IMR-90 (cell line): ENCODE data around the gene RBBP8NL. TPM values are rescaled to one million over a fixed set of nuclear protein-coding genes. Genes with fewer than 3 reads are reported as not detected.

Source experiments
- ATAC-seq: fragments of 200-7000 bp; cut with Tn5 transposase; 2 replicates; pipeline ENCODE4 v1.9.1; 2020; ENCODE audit warnings: low read depth, mild to moderate bottlenecking, moderate library complexity
- BruUV-seq: library from RNA; stranded (reverse); fragments of 400-500 nt; replicated peaks from 2 replicates; lab custom pipeline; 2021; lab: Mats Ljungman, UMichigan
- CTCF ChIA-PET: fragments of 300-600 bp; formaldehyde crosslinking; extraction: SDS; loops from one replicate; lab custom pipeline; 2021; ENCODE audit warnings: antibody characterized with exemption; lab: Yijun Ruan, JAX
- POLR2A ChIA-PET: fragments of 300-600 bp; sonication (Branson Sonifier 250); formaldehyde crosslinking; loops from one replicate; lab custom pipeline; 2022; ENCODE audit warnings: antibody characterized with exemption; ENCODE audit not compliant: unreplicated experiment; lab: Charles Lee
- DNase-seq: peaks from one replicate; pipeline ENCODE4 v3.0.0; 2013
- H2AFZ ChIP-seq: replicated peaks from 2 replicates; pipeline ENCODE3; 2013; ENCODE audit warnings: low read length, mild to moderate bottlenecking; ENCODE audit not compliant: poor library complexity
- H2AK5ac ChIP-seq: 2 replicates; pipeline ENCODE4 v1.6.1; 2013; ENCODE audit warnings: low read depth, low read length, inconsistent platforms
- H2AK9ac ChIP-seq: replicated peaks from 2 replicates; pipeline ENCODE3; 2013; ENCODE audit warnings: mild to moderate bottlenecking, low read depth, low read length, moderate library complexity; ENCODE audit not compliant: poor library complexity
- H2BK120ac ChIP-seq: 2 replicates; pipeline ENCODE4 v1.6.1; 2013; ENCODE audit warnings: low read depth, low read length, inconsistent platforms
- H2BK15ac ChIP-seq: 3 replicates; pipeline ENCODE4 v1.6.1; 2013; ENCODE audit warnings: low read depth, low read length, inconsistent platforms
- H2BK20ac ChIP-seq: 2 replicates; pipeline ENCODE4 v1.6.1; 2013; ENCODE audit warnings: low read depth, mild to moderate bottlenecking, inconsistent platforms, low read length, moderate library complexity
- H2BK5ac ChIP-seq: 2 replicates; pipeline ENCODE4 v1.6.1; 2013; ENCODE audit warnings: mild to moderate bottlenecking, low read depth, low read length, inconsistent platforms; ENCODE audit not compliant: poor library complexity, severe bottlenecking
- H3K14ac ChIP-seq: replicated peaks from 2 replicates; pipeline ENCODE4 v1.6.1; 2013; ENCODE audit warnings: low read depth, low read length, inconsistent platforms
- H3K18ac ChIP-seq: 2 replicates; pipeline ENCODE4 v1.6.1; 2013; ENCODE audit warnings: low read depth, low read length, control low read depth
- H3K23ac ChIP-seq: 2 replicates; pipeline ENCODE4 v1.6.1; 2013; ENCODE audit warnings: low read depth, low read length, inconsistent platforms
- H3K27ac ChIP-seq: 2 replicates; pipeline ENCODE4 v1.5.1; 2013; ENCODE audit warnings: mild to moderate bottlenecking, control low read depth, low read length; ENCODE audit not compliant: insufficient read depth
- H3K27me3 ChIP-seq: 2 replicates; pipeline ENCODE4 v1.6.1; 2013; ENCODE audit warnings: low read length; ENCODE audit not compliant: control insufficient read depth, insufficient read depth
- H3K36me3 ChIP-seq: 2 replicates; pipeline ENCODE4 v1.6.1; 2013; ENCODE audit warnings: low read length, mixed read lengths; ENCODE audit not compliant: control insufficient read depth, insufficient read depth
- H3K4ac ChIP-seq: 2 replicates; pipeline ENCODE4 v1.6.1; 2013; ENCODE audit warnings: low read depth, low read length, inconsistent platforms
- H3K4me1 ChIP-seq: 2 replicates; pipeline ENCODE4 v1.6.1; 2013; ENCODE audit warnings: low read length, mixed read lengths; ENCODE audit not compliant: control insufficient read depth, insufficient read depth
- H3K4me2 ChIP-seq: 2 replicates; pipeline ENCODE4 v1.6.1; 2013; ENCODE audit warnings: low read depth, mild to moderate bottlenecking, control low read depth, low read length, moderate library complexity
- H3K4me3 ChIP-seq: 2 replicates; pipeline ENCODE4 v1.5.1; 2013; ENCODE audit warnings: low read depth, mild to moderate bottlenecking, control low read depth, low read length, moderate library complexity; ENCODE audit not compliant: insufficient read depth
- H3K56ac ChIP-seq: 2 replicates; pipeline ENCODE4 v1.6.1; 2013; ENCODE audit warnings: low read length, inconsistent platforms; ENCODE audit not compliant: insufficient read depth; ENCODE audit errors: extremely low read depth
- H3K79me1 ChIP-seq, 2 experiments: 2 replicates each; pipeline ENCODE4 v1.6.1; 2013; ENCODE audit warnings: low read length in 2 of 2, inconsistent platforms in 1 of 2, low read depth in 1 of 2
- H3K9ac ChIP-seq: 2 replicates; pipeline ENCODE4 v1.6.1; 2013; ENCODE audit warnings: low read depth, low read length, control low read depth
- H3K9me1 ChIP-seq: 2 replicates; pipeline ENCODE4 v1.6.1; 2013; ENCODE audit warnings: low read length, inconsistent platforms; ENCODE audit not compliant: insufficient read depth
- H3K9me3 ChIP-seq: 2 replicates; pipeline ENCODE4 v1.6.1; 2013; ENCODE audit warnings: low read length; ENCODE audit not compliant: control insufficient read depth, insufficient read depth
- H4K20me1 ChIP-seq: 2 replicates; pipeline ENCODE4 v1.6.1; 2013; ENCODE audit warnings: low read length, inconsistent platforms; ENCODE audit not compliant: insufficient read depth
- H4K5ac ChIP-seq: 2 replicates; pipeline ENCODE4 v1.6.1; 2013; ENCODE audit warnings: mild to moderate bottlenecking, low read depth, low read length, control low read depth
- H4K8ac ChIP-seq, 2 experiments: 2 replicates each; pipeline ENCODE4 v1.6.1; 2013; ENCODE audit warnings: low read depth in 2 of 2, low read length in 2 of 2, control low read depth in 1 of 2, inconsistent platforms in 1 of 2
- H4K91ac ChIP-seq: 2 replicates; pipeline ENCODE4 v1.6.1; 2013; ENCODE audit warnings: low read depth, low read length, inconsistent platforms; ENCODE audit not compliant: insufficient read depth
- BHLHE40 ChIP-seq: fragments of 150-350 bp; IDR thresholded peaks from 2 replicates; pipeline ENCODE4 v1.6.1; 2016; ENCODE audit warnings: mild to moderate bottlenecking, low read depth, low read length
- CEBPB ChIP-seq: IDR thresholded peaks from 2 replicates; pipeline ENCODE4 v1.6.1; 2012; ENCODE audit warnings: low read depth, low read length, improper control_type of control experiment
- CHD1 ChIP-seq: IDR thresholded peaks from 2 replicates; pipeline ENCODE4 v1.6.1; 2012; ENCODE audit warnings: low read depth, low read length, improper control_type of control experiment
- MAZ ChIP-seq: IDR thresholded peaks from 2 replicates; pipeline ENCODE4 v1.6.1; 2012; ENCODE audit warnings: low read depth, mild to moderate bottlenecking, low read length, improper control_type of control experiment, moderate library complexity, borderline replicate concordance
- MXI1 ChIP-seq: IDR thresholded peaks from 2 replicates; pipeline ENCODE4 v1.6.1; 2012; ENCODE audit warnings: low read depth, mild to moderate bottlenecking, low read length, moderate library complexity, borderline replicate concordance
- NFE2L2 ChIP-seq: fragments of 150-350 bp; IDR thresholded peaks from 2 replicates; pipeline ENCODE4 v1.6.1; 2016; ENCODE audit warnings: low read depth, mild to moderate bottlenecking, low read length
- POLR2A ChIP-seq: IDR thresholded peaks from 2 replicates; pipeline ENCODE4 v1.6.1; 2012; ENCODE audit warnings: mild to moderate bottlenecking, low read depth, low read length
- RAD21 ChIP-seq: IDR thresholded peaks from 2 replicates; pipeline ENCODE4 v1.6.1; 2012; ENCODE audit warnings: low read length, improper control_type of control experiment
- RFX5 ChIP-seq: IDR thresholded peaks from 2 replicates; pipeline ENCODE4 v1.8.0; 2012; ENCODE audit warnings: low read depth, mild to moderate bottlenecking, low read length, moderate library complexity
- SMC3 ChIP-seq: fragments of 150-350 bp; IDR thresholded peaks from 2 replicates; pipeline ENCODE4 v1.6.1; 2016; ENCODE audit warnings: low read depth, mild to moderate bottlenecking, antibody characterized with exemption, low read length, moderate library complexity
- WGBS, 2 experiments: methylation state at CpG; one replicate each; pipeline versions ENCODE4 v1.1.5 to v1.1.7; 2013; ENCODE audit warnings: missing lambda C conversion rate in 2 of 2; ENCODE audit not compliant: insufficient read length in 1 of 2; ENCODE audit errors: extremely low coverage in 2 of 2; 5-methylcytosine and 5-hydroxymethylcytosine counted together
- dilution Hi-C: fragments of 300-500 bp; cut with HindIII; formaldehyde crosslinking; loops from one replicate; pipeline ENCODE4 v1.14.3; 2018; ENCODE audit warnings: low sequenced_read_pairs; ENCODE audit not compliant: unreplicated experiment
- in situ Hi-C: fragments of 300-500 bp; cut with MboI; formaldehyde crosslinking; loops from 3 replicates; pipeline ENCODE4 v1.14.3; 2019; ENCODE audit warnings: low sequenced_read_pairs, inconsistent platforms, mixed read lengths
- intact Hi-C: fragments of 100-400 bp; cut with micrococcal nuclease; formaldehyde crosslinking; loops from 2 replicates; pipeline ENCODE4 v1.10.0; 2022
- polyA plus RNA-seq, 3 experiments: library from polyadenylated mRNA; depleted of rRNA; stranded (reverse); fragments of >200 nt; gene quantifications; 2 replicates each; pipeline ENCODE4 v1.2.3, GENCODE V29; 2012; ENCODE audit warnings: low replicate concordance in 1 of 3
- total RNA-seq: library from RNA; depleted of rRNA; stranded (reverse); fragments of >200 nt; gene quantifications from 2 replicates; pipeline ENCODE4 v1.2.3, GENCODE V29; 2012
- TF ChIP-seq, protein P1 (sequence below): fragments of 150-350 bp; IDR thresholded peaks from 2 replicates; pipeline ENCODE4 v1.6.1; 2016; ENCODE audit warnings: low read depth, mild to moderate bottlenecking, low read length, moderate library complexity, borderline replicate concordance

RBBP8NL gene
- total and polyA plus RNA-seq, 2 of the 4 experiments (the other 2 are of a cell fraction): not detected

DNA sequence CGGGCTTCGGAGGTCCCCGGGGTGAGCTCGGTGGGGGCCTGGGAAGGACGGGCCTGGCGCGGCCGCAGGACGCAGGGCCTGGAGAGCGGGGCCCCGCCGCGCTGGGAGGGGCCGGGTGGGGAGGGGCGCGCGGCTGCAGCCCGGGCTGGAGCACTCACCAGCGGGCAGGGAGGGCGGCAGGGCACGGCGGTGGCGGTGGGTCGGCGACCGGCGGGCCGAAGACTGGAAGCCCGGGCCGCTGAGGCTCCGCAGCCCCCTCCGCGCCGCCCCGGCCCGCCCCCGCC is 48.4 kb upstream of the RBBP8NL start, which contains the start of gene GATA5:
GATA5 (minus strand) TSS at position 224 of the 284 bp plus-strand sequence. CDS start 474 bp downstream, outside the sequence.
- H2BK5ac ChIP-seq: no peak within 1 kb of the TSS
- H4K5ac ChIP-seq: no peak within 1 kb of the TSS
- H3K36me3 ChIP-seq: no peaks in the 10 kb centered on the region
- POLR2A ChIA-PET: no interaction called here
- no peak within 1 kb of the TSS for H4K8ac ChIP-seq
- H2BK120ac ChIP-seq: no peak within 1 kb of the TSS
- peaks cover 86% of the 10 kb centered on the region for H3K27me3 ChIP-seq
- H2AK5ac ChIP-seq: no peak within 1 kb of the TSS
- no peak within 1 kb of the TSS for H3K4me3 ChIP-seq
- no peaks in the 10 kb centered on the region for H4K20me1 ChIP-seq
- peak within 1 kb of the TSS; percentile 42 for H2AK9ac ChIP-seq
- H3K79me1 ChIP-seq: no peaks in the 10 kb centered on the region
- H3K9me3 ChIP-seq: no peaks in the 10 kb centered on the region
- H3K4ac ChIP-seq: no peak within 1 kb of the TSS
- H2BK15ac ChIP-seq: no peak within 1 kb of the TSS
- TF ChIP-seq RAD21 (no peak), RFX5 (no peak), SMC3 (no peak), BHLHE40 (no peak), MAZ (no peak), NFE2L2 (no peak), MXI1 (no peak), CEBPB (no peak), POLR2A (no peak), CHD1 (no peak)
- TF ChIP-seq, protein P1, sequence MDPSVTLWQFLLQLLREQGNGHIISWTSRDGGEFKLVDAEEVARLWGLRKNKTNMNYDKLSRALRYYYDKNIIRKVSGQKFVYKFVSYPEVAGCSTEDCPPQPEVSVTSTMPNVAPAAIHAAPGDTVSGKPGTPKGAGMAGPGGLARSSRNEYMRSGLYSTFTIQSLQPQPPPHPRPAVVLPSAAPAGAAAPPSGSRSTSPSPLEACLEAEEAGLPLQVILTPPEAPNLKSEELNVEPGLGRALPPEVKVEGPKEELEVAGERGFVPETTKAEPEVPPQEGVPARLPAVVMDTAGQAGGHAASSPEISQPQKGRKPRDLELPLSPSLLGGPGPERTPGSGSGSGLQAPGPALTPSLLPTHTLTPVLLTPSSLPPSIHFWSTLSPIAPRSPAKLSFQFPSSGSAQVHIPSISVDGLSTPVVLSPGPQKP: no peak
- peak within 1 kb of the TSS; percentile 14 for H2AFZ ChIP-seq
- H3K9me1 ChIP-seq: no peaks in the 10 kb centered on the region
- in situ Hi-C loops (no loop called here), intact Hi-C loops (no loop called here), dilution Hi-C loops (no loop called here)
- no peak for DNase-seq
- ATAC-seq: no peak
- no peak within 1 kb of the TSS for H3K56ac ChIP-seq
- no TSS peak for BruUV-seq
- H3K9ac ChIP-seq: no peak within 1 kb of the TSS
- H3K4me1 ChIP-seq: no peaks in the 10 kb centered on the region
- no peak within 1 kb of the TSS for H3K18ac ChIP-seq
- CTCF ChIA-PET: no interaction called here
- no peak within 1 kb of the TSS for H2BK20ac ChIP-seq
- no peak within 1 kb of the TSS for H3K27ac ChIP-seq
- no peak within 1 kb of the TSS for H3K4me2 ChIP-seq
- no peak within 1 kb of the TSS for H3K23ac ChIP-seq
- WGBS, 2 experiments: no CpG with 5 or more reads among the region's 37 CpGs
- no peak within 1 kb of the TSS for H3K14ac ChIP-seq
- H4K91ac ChIP-seq: no peak within 1 kb of the TSS
